GM12878 (cell line): Measurements from ENCODE around the gene RNF38. TPM values are rescaled to one million over a fixed set of nuclear protein-coding genes. Genes with fewer than 3 reads are reported as not detected.

ENCODE experiments used
- ATAC-seq: fragments of 200-7000 bp; cut with Tn5 transposase; 3 replicates; pipeline ENCODE4 v1.9.1; 2020; ENCODE audit warnings: mild to moderate bottlenecking, moderate library complexity
- BruUV-seq: library from RNA; stranded (reverse); fragments of 400-500 nt; replicated peaks from 2 replicates; lab custom pipeline; 2021; lab: Mats Ljungman, UMichigan
- CTCF ChIA-PET: fragments of 300-600 bp; sonication (Branson Sonifier 250); formaldehyde crosslinking; extraction: SDS; loops from one replicate; lab custom pipeline; 2021; ENCODE audit warnings: inconsistent platforms; lab: Yijun Ruan, JAX
- POLR2A ChIA-PET: fragments of 350-600 bp; formaldehyde crosslinking; extraction: SDS; loops from one replicate; lab custom pipeline; 2021; ENCODE audit warnings: inconsistent platforms; lab: Charles Lee
- RAD21 ChIA-PET: fragments of 300-600 bp; sonication (Branson Sonifier 250); formaldehyde crosslinking; loops from one replicate; lab custom pipeline; 2023; ENCODE audit warnings: antibody characterized with exemption; ENCODE audit not compliant: unreplicated experiment; lab: Charles Lee
- SMC1A ChIA-PET: fragments of 300-600 bp; sonication (Branson Sonifier 250); formaldehyde crosslinking; loops from one replicate; lab custom pipeline; 2023; ENCODE audit not compliant: unreplicated experiment, uncharacterized antibody; lab: Charles Lee
- DNase-seq: peaks from one replicate; pipeline ENCODE4 v3.0.0-alpha.2; 2011; ENCODE audit warnings: low read depth, low spot score
- FAIRE-seq: peaks from 3 replicates; lab custom pipeline; 2011; peaks lifted over from hg19 to GRCh38; lab: Jason Lieb, UNC
- H2AFZ ChIP-seq: 2 replicates; pipeline ENCODE4 v1.6.0; 2011; ENCODE audit warnings: low read depth, low read length, control low read depth; ENCODE audit not compliant: control insufficient read depth
- H3K27ac ChIP-seq: 2 replicates; pipeline ENCODE4 v1.5.1; 2011; ENCODE audit warnings: control low read depth; ENCODE audit not compliant: control insufficient read depth, insufficient read depth
- H3K27me3 ChIP-seq, 2 experiments: replicated peaks in 1 of 2; 2 replicates each; pipeline versions ENCODE4 v1.6.0 to v1.6.1; 2011; ENCODE audit warnings: low read length in 1 of 2; ENCODE audit not compliant: control insufficient read depth in 2 of 2, insufficient read depth in 2 of 2
- H3K36me3 ChIP-seq, 2 experiments: 2 replicates each; pipeline ENCODE4 v1.5.1; 2011; ENCODE audit warnings: low read length in 1 of 2; ENCODE audit not compliant: control insufficient read depth in 2 of 2, insufficient read depth in 2 of 2
- H3K4me1 ChIP-seq: 2 replicates; pipeline ENCODE4 v1.6.1; 2011; ENCODE audit warnings: mild to moderate bottlenecking, low read length, moderate library complexity, mixed read lengths; ENCODE audit not compliant: control insufficient read depth, insufficient read depth
- H3K4me2 ChIP-seq: 2 replicates; pipeline ENCODE4 v1.6.0; 2011; ENCODE audit warnings: control low read depth; ENCODE audit not compliant: control insufficient read depth, insufficient read depth
- H3K4me3 ChIP-seq: fragments of 200-600 bp; sonication (generic); 2 replicates; pipeline ENCODE4 v1.5.1; 2016
- H3K79me2 ChIP-seq: 2 replicates; pipeline ENCODE4 v1.6.0; 2011; ENCODE audit warnings: low read length; ENCODE audit not compliant: control insufficient read depth, insufficient read depth
- H3K9ac ChIP-seq: 2 replicates; pipeline ENCODE4 v1.8.0; 2011; ENCODE audit warnings: low read length, control low read depth, mixed read lengths; ENCODE audit not compliant: control insufficient read depth, insufficient read depth
- H3K9me3 ChIP-seq: replicated peaks from 3 replicates; pipeline ENCODE4 v1.5.1; 2011; ENCODE audit warnings: mild to moderate bottlenecking, low read length; ENCODE audit not compliant: control insufficient read depth, insufficient read depth
- H4K20me1 ChIP-seq: 2 replicates; pipeline ENCODE4 v1.6.0; 2011; ENCODE audit not compliant: control insufficient read depth, insufficient read depth
- CBX3 ChIP-seq: fragments of 200-600 bp; sonication (generic); IDR thresholded peaks from 2 replicates; pipeline ENCODE4 v1.6.1; 2016; ENCODE audit warnings: low read depth, borderline replicate concordance
- CHD4 ChIP-seq: fragments of 200-600 bp; sonication (generic); IDR thresholded peaks from 2 replicates; pipeline ENCODE4 v1.6.1; 2016; ENCODE audit warnings: mild to moderate bottlenecking
- DPF2 ChIP-seq: fragments of 450-650 bp; IDR thresholded peaks from 2 replicates; pipeline ENCODE4 v1.6.1; 2017; ENCODE audit warnings: mild to moderate bottlenecking
- PAX5 ChIP-seq: IDR thresholded peaks from 2 replicates; pipeline ENCODE4 v1.6.1; 2011; ENCODE audit warnings: low read depth, low read length, borderline replicate concordance
- STAT3 ChIP-seq: IDR thresholded peaks from 2 replicates; pipeline ENCODE4 v1.6.1; 2011; ENCODE audit warnings: low read depth, low read length, improper control_type of control experiment
- ZBED1 ChIP-seq: IDR thresholded peaks from 2 replicates; pipeline ENCODE4 v1.6.1; 2016; ENCODE audit warnings: borderline replicate concordance
- ZBTB40 ChIP-seq: fragments of 450-650 bp; IDR thresholded peaks from 2 replicates; pipeline ENCODE4 v1.6.1; 2016; ENCODE audit warnings: mild to moderate bottlenecking, moderate library complexity, borderline replicate concordance
- ZNF207 ChIP-seq: fragments of 450-650 bp; IDR thresholded peaks from 2 replicates; pipeline ENCODE4 v1.6.1; 2014; ENCODE audit warnings: antibody characterized with exemption, mild to moderate bottlenecking, borderline replicate concordance
- ZNF687 ChIP-seq: fragments of 450-650 bp; IDR thresholded peaks from 2 replicates; pipeline ENCODE4 v1.6.1; 2017; ENCODE audit warnings: mild to moderate bottlenecking, moderate library complexity
- WGBS: methylation state at CpG from one replicate; pipeline ENCODE4 v1.1.6; 2016; ENCODE audit warnings: low lambda C conversion rate; ENCODE audit not compliant: insufficient replicate concordance, insufficient coverage; ENCODE audit errors: missing lambda C conversion rate; 5-methylcytosine and 5-hydroxymethylcytosine counted together
- in situ Hi-C: fragments of 300-500 bp; cut with MboI; formaldehyde crosslinking; loops from 9 replicates; pipeline ENCODE4 v1.14.3; 2018; ENCODE audit warnings: mixed read lengths
- intact Hi-C: fragments of 100-400 bp; cut with micrococcal nuclease; formaldehyde crosslinking; loops from one replicate; pipeline ENCODE4 v1.14.2; 2022; ENCODE audit not compliant: unreplicated experiment
- polyA plus RNA-seq, 11 experiments: library from polyadenylated mRNA; depleted of rRNA in 4 of 11; unstranded in 6 of 11; stranded (reverse) in 5 of 11; fragments of >200 nt; fragmentation: Nextera tagmentation in 4 of 11; fragmentation: Illumina TruSeq in 1 of 11; extraction: Ambion mirVana in 4 of 11; extraction: Trizol in 1 of 11; gene quantifications; 1 replicate in 1 of 11; 2 replicates in 10 of 11; pipeline versions ENCODE4 v1.2.1 to v1.2.3, GENCODE V29; 2011 to 2016; ENCODE audit warnings: inconsistent platforms in 2 of 11, missing spikeins in 2 of 11, low read depth in 1 of 11
- total RNA-seq, 4 experiments: library from RNA; depleted of rRNA in 3 of 4; stranded (reverse); fragments of >200 nt in 3 of 4; fragmentation: Illumina TruSeq in 1 of 4; extraction: Trizol in 1 of 4; gene quantifications; 2 replicates each; pipeline versions ENCODE4 v1.2.1 to v1.2.3, GENCODE V29; 2013 to 2021
- TF ChIP-seq, protein P1 (sequence below): IDR thresholded peaks from 2 replicates; pipeline ENCODE4 v1.6.1; 2012; ENCODE audit warnings: mild to moderate bottlenecking, low read depth, low read length

Gene RNF38
- total and polyA plus RNA-seq, 10 of the 15 experiments (the other 5 are each of a cell fraction or from before 2014, with no cell fraction given): 5.1 to 34.7 (median 12.7) TPM

GRCh38 chr9:36444203-36444602 lies 44.1 kb upstream of the RNF38 start:
- intact Hi-C loops: no loop called here
- H3K4me2 ChIP-seq: no peak overlapping the region
- TF ChIP-seq DPF2 (no peak), CBX3 (no peak), ZBED1 (no peak), CHD4 (no peak), ZNF687 (no peak), ZBTB40 (no peak), PAX5 (no peak), STAT3 (no peak), ZNF207 (no peak)
- TF ChIP-seq, protein P1, sequence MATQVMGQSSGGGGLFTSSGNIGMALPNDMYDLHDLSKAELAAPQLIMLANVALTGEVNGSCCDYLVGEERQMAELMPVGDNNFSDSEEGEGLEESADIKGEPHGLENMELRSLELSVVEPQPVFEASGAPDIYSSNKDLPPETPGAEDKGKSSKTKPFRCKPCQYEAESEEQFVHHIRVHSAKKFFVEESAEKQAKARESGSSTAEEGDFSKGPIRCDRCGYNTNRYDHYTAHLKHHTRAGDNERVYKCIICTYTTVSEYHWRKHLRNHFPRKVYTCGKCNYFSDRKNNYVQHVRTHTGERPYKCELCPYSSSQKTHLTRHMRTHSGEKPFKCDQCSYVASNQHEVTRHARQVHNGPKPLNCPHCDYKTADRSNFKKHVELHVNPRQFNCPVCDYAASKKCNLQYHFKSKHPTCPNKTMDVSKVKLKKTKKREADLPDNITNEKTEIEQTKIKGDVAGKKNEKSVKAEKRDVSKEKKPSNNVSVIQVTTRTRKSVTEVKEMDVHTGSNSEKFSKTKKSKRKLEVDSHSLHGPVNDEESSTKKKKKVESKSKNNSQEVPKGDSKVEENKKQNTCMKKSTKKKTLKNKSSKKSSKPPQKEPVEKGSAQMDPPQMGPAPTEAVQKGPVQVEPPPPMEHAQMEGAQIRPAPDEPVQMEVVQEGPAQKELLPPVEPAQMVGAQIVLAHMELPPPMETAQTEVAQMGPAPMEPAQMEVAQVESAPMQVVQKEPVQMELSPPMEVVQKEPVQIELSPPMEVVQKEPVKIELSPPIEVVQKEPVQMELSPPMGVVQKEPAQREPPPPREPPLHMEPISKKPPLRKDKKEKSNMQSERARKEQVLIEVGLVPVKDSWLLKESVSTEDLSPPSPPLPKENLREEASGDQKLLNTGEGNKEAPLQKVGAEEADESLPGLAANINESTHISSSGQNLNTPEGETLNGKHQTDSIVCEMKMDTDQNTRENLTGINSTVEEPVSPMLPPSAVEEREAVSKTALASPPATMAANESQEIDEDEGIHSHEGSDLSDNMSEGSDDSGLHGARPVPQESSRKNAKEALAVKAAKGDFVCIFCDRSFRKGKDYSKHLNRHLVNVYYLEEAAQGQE: no peak

More at GRCh38 chr9:36444203-36444602, 44.1 kb upstream of the RNF38 start:
- ATAC-seq: no peak
- 70% methylated on average over 2 of the region's 2 CpGs for WGBS
- no peak for FAIRE-seq
- RAD21 ChIA-PET: interaction anchor here (1.0 kb wide), 1 partner anchor 37 kb away, joined by 4 read pairs; no protein-coding TSS in a partner anchor
- no peaks in the 10 kb centered on the region for H3K9me3 ChIP-seq
- H3K9ac ChIP-seq: no peak overlapping the region
- SMC1A ChIA-PET: no interaction called here
- no peaks in the 10 kb centered on the region for H4K20me1 ChIP-seq
- H3K27ac ChIP-seq: no peak overlapping the region
- H3K27me3 ChIP-seq: no peaks in the 10 kb centered on the region
- H3K36me3 ChIP-seq: no peaks in the 10 kb centered on the region
- CTCF ChIA-PET: interaction anchor here (1.3 kb wide), 1 partner anchor 108 kb away, joined by 4 read pairs; no protein-coding TSS in a partner anchor
- H2AFZ ChIP-seq: no peak overlapping the region
- in situ Hi-C loops: no loop called here
- no peaks in the 10 kb centered on the region for H3K4me1 ChIP-seq
- H3K4me3 ChIP-seq: no peak overlapping the region
- peaks cover 14% of the 10 kb centered on the region for H3K79me2 ChIP-seq
- no peak for DNase-seq
- POLR2A ChIA-PET: no interaction called here
- no TSS peak for BruUV-seq
